GM23338 (cell line): ENCODE measurements around the gene FUT8. TPM values are rescaled to one million over a fixed set of nuclear protein-coding genes. Genes with fewer than 3 reads are reported as not detected.

Source experiments
- CREB1 ChIP-seq: fragments of 250-450 bp; sonication (Bioruptor Pico); IDR thresholded peaks from 2 replicates; pipeline ENCODE4 v1.5.0; 2020; ENCODE audit warnings: low read depth, mild to moderate bottlenecking, moderate library complexity
- EZH2 ChIP-seq: fragments of 200-600 bp; sonication (generic); IDR thresholded peaks from one replicate; pipeline ENCODE4 v1.8.0; 2017; ENCODE audit warnings: antibody characterized with exemption, mild to moderate bottlenecking, low read depth; ENCODE audit not compliant: unreplicated experiment
- EZH2phosphoT487 ChIP-seq: fragments of 200-600 bp; sonication (generic); IDR thresholded peaks from one replicate; pipeline ENCODE4 v1.8.1; 2018; ENCODE audit warnings: antibody characterized with exemption; ENCODE audit not compliant: unreplicated experiment
- NANOG ChIP-seq: IDR thresholded peaks from 2 replicates; pipeline ENCODE4 v1.6.1; 2016; ENCODE audit warnings: antibody characterized with exemption, borderline replicate concordance
- POLR2AphosphoS5 ChIP-seq: IDR thresholded peaks from 2 replicates; pipeline ENCODE4 v1.6.1; 2016; ENCODE audit warnings: antibody characterized with exemption, low read depth
- ZNF114 ChIP-seq: fragments of 250-450 bp; sonication (Bioruptor Pico); IDR thresholded peaks from 2 replicates; pipeline ENCODE4 v1.5.0; 2020; ENCODE audit warnings: mild to moderate bottlenecking, moderate library complexity
- polyA plus RNA-seq: library from polyadenylated mRNA; unstranded; fragments of >200 nt; fragmentation: Nextera tagmentation; extraction: Ambion mirVana; gene quantifications from 2 replicates; pipeline ENCODE4 v1.2.1, GENCODE V29; 2016
- total RNA-seq: library from RNA; depleted of rRNA; stranded (reverse); fragments of >200 nt; shearing (Covaris generic); gene quantifications from 2 replicates; pipeline ENCODE4 v1.2.3, GENCODE V29; 2014
- TF ChIP-seq, protein P1 (sequence below): fragments of 250-450 bp; sonication (Bioruptor Pico); IDR thresholded peaks from 2 replicates; pipeline ENCODE4 v1.5.0; 2020; ENCODE audit warnings: mild to moderate bottlenecking, moderate library complexity
- TF ChIP-seq, protein P2 (sequence below): IDR thresholded peaks from one replicate; pipeline ENCODE4 v1.6.1; 2018; ENCODE audit warnings: antibody characterized with exemption; ENCODE audit not compliant: unreplicated experiment

FUT8 gene
- total and polyA plus RNA-seq, 2 experiments from 2014 or later, result 8.2 to 23.2 TPM

DNA sequence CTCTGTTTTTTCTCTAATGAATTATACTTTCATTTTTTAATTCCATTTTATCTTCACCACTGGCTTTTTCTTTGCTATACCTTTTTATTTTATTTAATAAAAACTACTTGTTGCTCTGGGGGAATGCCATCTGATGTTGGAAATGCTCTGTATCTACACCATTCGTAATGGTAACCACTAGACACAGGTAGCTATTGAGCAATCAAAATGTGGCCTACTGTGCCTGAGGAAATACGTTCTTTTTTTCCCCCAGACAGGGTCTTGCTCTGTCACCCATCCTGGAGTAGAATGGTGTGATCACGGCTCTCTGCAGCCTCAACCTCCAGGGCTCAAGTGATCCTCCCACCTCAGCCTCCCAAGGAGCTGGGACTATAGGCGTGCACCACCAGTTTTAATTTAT, 140.2 kb downstream of the FUT8 start (continued):
- TF ChIP-seq, protein P1, sequence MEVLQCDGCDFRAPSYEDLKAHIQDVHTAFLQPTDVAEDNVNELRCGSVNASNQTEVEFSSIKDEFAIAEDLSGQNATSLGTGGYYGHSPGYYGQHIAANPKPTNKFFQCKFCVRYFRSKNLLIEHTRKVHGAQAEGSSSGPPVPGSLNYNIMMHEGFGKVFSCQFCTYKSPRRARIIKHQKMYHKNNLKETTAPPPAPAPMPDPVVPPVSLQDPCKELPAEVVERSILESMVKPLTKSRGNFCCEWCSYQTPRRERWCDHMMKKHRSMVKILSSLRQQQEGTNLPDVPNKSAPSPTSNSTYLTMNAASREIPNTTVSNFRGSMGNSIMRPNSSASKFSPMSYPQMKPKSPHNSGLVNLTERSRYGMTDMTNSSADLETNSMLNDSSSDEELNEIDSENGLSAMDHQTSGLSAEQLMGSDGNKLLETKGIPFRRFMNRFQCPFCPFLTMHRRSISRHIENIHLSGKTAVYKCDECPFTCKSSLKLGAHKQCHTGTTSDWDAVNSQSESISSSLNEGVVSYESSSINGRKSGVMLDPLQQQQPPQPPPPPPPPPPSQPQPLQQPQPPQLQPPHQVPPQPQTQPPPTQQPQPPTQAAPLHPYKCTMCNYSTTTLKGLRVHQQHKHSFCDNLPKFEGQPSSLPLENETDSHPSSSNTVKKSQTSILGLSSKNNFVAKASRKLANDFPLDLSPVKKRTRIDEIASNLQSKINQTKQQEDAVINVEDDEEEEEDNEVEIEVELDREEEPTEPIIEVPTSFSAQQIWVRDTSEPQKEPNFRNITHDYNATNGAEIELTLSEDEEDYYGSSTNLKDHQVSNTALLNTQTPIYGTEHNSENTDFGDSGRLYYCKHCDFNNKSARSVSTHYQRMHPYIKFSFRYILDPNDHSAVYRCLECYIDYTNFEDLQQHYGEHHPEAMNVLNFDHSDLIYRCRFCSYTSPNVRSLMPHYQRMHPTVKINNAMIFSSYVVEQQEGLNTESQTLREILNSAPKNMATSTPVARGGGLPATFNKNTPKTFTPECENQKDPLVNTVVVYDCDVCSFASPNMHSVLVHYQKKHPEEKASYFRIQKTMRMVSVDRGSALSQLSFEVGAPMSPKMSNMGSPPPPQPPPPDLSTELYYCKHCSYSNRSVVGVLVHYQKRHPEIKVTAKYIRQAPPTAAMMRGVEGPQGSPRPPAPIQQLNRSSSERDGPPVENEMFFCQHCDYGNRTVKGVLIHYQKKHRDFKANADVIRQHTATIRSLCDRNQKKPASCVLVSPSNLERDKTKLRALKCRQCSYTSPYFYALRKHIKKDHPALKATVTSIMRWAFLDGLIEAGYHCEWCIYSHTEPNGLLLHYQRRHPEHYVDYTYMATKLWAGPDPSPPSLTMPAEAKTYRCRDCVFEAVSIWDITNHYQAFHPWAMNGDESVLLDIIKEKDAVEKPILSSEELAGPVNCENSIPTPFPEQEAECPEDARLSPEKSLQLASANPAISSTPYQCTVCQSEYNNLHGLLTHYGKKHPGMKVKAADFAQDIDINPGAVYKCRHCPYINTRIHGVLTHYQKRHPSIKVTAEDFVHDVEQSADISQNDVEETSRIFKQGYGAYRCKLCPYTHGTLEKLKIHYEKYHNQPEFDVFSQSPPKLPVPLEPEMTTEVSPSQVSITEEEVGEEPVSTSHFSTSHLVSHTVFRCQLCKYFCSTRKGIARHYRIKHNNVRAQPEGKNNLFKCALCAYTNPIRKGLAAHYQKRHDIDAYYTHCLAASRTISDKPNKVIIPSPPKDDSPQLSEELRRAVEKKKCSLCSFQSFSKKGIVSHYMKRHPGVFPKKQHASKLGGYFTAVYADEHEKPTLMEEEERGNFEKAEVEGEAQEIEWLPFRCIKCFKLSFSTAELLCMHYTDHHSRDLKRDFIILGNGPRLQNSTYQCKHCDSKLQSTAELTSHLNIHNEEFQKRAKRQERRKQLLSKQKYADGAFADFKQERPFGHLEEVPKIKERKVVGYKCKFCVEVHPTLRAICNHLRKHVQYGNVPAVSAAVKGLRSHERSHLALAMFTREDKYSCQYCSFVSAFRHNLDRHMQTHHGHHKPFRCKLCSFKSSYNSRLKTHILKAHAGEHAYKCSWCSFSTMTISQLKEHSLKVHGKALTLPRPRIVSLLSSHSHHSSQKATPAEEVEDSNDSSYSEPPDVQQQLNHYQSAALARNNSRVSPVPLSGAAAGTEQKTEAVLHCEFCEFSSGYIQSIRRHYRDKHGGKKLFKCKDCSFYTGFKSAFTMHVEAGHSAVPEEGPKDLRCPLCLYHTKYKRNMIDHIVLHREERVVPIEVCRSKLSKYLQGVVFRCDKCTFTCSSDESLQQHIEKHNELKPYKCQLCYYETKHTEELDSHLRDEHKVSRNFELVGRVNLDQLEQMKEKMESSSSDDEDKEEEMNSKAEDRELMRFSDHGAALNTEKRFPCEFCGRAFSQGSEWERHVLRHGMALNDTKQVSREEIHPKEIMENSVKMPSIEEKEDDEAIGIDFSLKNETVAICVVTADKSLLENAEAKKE (CRISPR knock-in tag), result no peak
- TF ChIP-seq POLR2AphosphoS5 (no peak), NANOG (no peak), ZNF114 (no peak), EZH2phosphoT487 (no peak), CREB1 (CRISPR knock-in tag) (no peak), EZH2 (no peak)
- TF ChIP-seq, protein P2, sequence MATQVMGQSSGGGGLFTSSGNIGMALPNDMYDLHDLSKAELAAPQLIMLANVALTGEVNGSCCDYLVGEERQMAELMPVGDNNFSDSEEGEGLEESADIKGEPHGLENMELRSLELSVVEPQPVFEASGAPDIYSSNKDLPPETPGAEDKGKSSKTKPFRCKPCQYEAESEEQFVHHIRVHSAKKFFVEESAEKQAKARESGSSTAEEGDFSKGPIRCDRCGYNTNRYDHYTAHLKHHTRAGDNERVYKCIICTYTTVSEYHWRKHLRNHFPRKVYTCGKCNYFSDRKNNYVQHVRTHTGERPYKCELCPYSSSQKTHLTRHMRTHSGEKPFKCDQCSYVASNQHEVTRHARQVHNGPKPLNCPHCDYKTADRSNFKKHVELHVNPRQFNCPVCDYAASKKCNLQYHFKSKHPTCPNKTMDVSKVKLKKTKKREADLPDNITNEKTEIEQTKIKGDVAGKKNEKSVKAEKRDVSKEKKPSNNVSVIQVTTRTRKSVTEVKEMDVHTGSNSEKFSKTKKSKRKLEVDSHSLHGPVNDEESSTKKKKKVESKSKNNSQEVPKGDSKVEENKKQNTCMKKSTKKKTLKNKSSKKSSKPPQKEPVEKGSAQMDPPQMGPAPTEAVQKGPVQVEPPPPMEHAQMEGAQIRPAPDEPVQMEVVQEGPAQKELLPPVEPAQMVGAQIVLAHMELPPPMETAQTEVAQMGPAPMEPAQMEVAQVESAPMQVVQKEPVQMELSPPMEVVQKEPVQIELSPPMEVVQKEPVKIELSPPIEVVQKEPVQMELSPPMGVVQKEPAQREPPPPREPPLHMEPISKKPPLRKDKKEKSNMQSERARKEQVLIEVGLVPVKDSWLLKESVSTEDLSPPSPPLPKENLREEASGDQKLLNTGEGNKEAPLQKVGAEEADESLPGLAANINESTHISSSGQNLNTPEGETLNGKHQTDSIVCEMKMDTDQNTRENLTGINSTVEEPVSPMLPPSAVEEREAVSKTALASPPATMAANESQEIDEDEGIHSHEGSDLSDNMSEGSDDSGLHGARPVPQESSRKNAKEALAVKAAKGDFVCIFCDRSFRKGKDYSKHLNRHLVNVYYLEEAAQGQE, result no peak
